HepG2 (cell line): Measurements from ENCODE around the gene NKD1. TPM values are rescaled to one million over a fixed set of nuclear protein-coding genes. Genes with fewer than 3 reads are reported as not detected.

ENCODE experiments used
- BRF2 ChIP-seq: sonication (generic); formaldehyde crosslinking; IDR thresholded peaks from 2 replicates; pipeline ENCODE4 v1.8.1; 2022; ENCODE audit warnings: mild to moderate bottlenecking, missing genetic modification reagents
- FOXK2 ChIP-seq: fragments of 450-650 bp; IDR thresholded peaks from 2 replicates; pipeline ENCODE4 v1.6.1; 2016
- HINFP ChIP-seq: sonication (generic); formaldehyde crosslinking; IDR thresholded peaks from 2 replicates; pipeline ENCODE4 v1.4.0; 2020; ENCODE audit warnings: low read depth, mild to moderate bottlenecking, missing genetic modification reagents
- PLRG1 ChIP-seq: fragments of 450-650 bp; conservative IDR thresholded peaks from 2 replicates; pipeline ENCODE4 v1.6.1; 2016
- POLR2G ChIP-seq: fragments of 200-400 bp; formaldehyde crosslinking; IDR thresholded peaks from 2 replicates; pipeline ENCODE4 v1.6.1; 2018; ENCODE audit warnings: mild to moderate bottlenecking, low read depth, low read length, moderate library complexity
- RBFOX2 ChIP-seq: fragments of 200-400 bp; formaldehyde crosslinking; IDR thresholded peaks from 2 replicates; pipeline ENCODE4 v1.6.1; 2017; ENCODE audit warnings: low read depth, mild to moderate bottlenecking, low read length
- SNAPC4 ChIP-seq: sonication (generic); formaldehyde crosslinking; IDR thresholded peaks from 2 replicates; pipeline ENCODE4 v1.4.0; 2020; ENCODE audit warnings: mild to moderate bottlenecking, missing genetic modification reagents
- SRSF4 ChIP-seq: fragments of 200-400 bp; formaldehyde crosslinking; IDR thresholded peaks from one replicate; pipeline ENCODE4 v1.6.1; 2018; ENCODE audit warnings: mild to moderate bottlenecking, low read depth, low read length, moderate library complexity; ENCODE audit not compliant: poor library complexity, severe bottlenecking
- TBP ChIP-seq: sonication (generic); formaldehyde crosslinking; IDR thresholded peaks from 2 replicates; pipeline ENCODE4 v1.5.0; 2020; ENCODE audit warnings: missing genetic modification reagents
- THRA ChIP-seq: sonication (generic); formaldehyde crosslinking; IDR thresholded peaks from 2 replicates; pipeline ENCODE4 v1.4.0; 2020; ENCODE audit warnings: missing genetic modification reagents, borderline replicate concordance
- ZNF138 ChIP-seq: sonication (generic); formaldehyde crosslinking; IDR thresholded peaks from 2 replicates; pipeline ENCODE4 v1.5.0; 2020; ENCODE audit warnings: mild to moderate bottlenecking, low read depth, missing genetic modification reagents
- ZNF256 ChIP-seq: sonication (generic); formaldehyde crosslinking; conservative IDR thresholded peaks from 2 replicates; pipeline ENCODE4 v1.4.0; 2020; ENCODE audit warnings: missing genetic modification reagents
- ZNF275 ChIP-seq: sonication (generic); formaldehyde crosslinking; IDR thresholded peaks from 2 replicates; pipeline ENCODE4 v1.8.0; 2022; ENCODE audit warnings: missing genetic modification reagents, mild to moderate bottlenecking, inconsistent platforms, borderline replicate concordance
- ZNF441 ChIP-seq: sonication (generic); formaldehyde crosslinking; IDR thresholded peaks from 2 replicates; pipeline ENCODE4 v1.7.0; 2021; ENCODE audit warnings: missing genetic modification reagents, borderline replicate concordance
- ZNF615 ChIP-seq: sonication (generic); formaldehyde crosslinking; IDR thresholded peaks from 2 replicates; pipeline ENCODE4 v1.5.0; 2020; ENCODE audit warnings: mild to moderate bottlenecking, missing genetic modification reagents, borderline replicate concordance
- ZNF619 ChIP-seq: sonication (generic); formaldehyde crosslinking; IDR thresholded peaks from 2 replicates; pipeline ENCODE4 v1.4.0; 2020; ENCODE audit warnings: mild to moderate bottlenecking, missing genetic modification reagents
- ZNF784 ChIP-seq: sonication (generic); formaldehyde crosslinking; IDR thresholded peaks from 2 replicates; pipeline ENCODE4 v1.5.1; 2020; ENCODE audit warnings: missing genetic modification reagents, mild to moderate bottlenecking, borderline replicate concordance
- ZNF879 ChIP-seq: sonication (generic); formaldehyde crosslinking; IDR thresholded peaks from 2 replicates; pipeline ENCODE4 v1.8.1; 2023; ENCODE audit warnings: missing genetic modification reagents
- polyA plus RNA-seq, 8 experiments: library from polyadenylated mRNA; depleted of rRNA in 3 of 8; stranded (reverse) in 7 of 8; unstranded in 1 of 8; fragments of >200 nt; fragmentation: Illumina TruSeq in 4 of 8; extraction: Trizol in 4 of 8; gene quantifications; 2 replicates each; pipeline versions ENCODE4 v1.2.1 to v1.2.3, GENCODE V29; 2011 to 2016; ENCODE audit warnings: low read depth in 4 of 8, missing spikeins in 1 of 8, mixed read lengths in 1 of 8; ENCODE audit not compliant: insufficient read depth in 1 of 8
- total RNA-seq, 5 experiments: library from RNA; depleted of rRNA; stranded (reverse); fragments of >200 nt; fragmentation: Illumina TruSeq; extraction: Trizol; gene quantifications; 2 replicates each; pipeline ENCODE4 v1.2.3, GENCODE V29; 2016; ENCODE audit warnings: low read depth in 1 of 5

NKD1 gene
- total and polyA plus RNA-seq, 2 of the 13 experiments (the other 11 are each of a cell fraction or from before 2014, with no cell fraction given), result 70.4 to 121 TPM

- TF ChIP-seq ZNF879 (CRISPR knock-in tag) (no peak), ZNF256 (CRISPR knock-in tag) (no peak), THRA (CRISPR knock-in tag) (peak; percentile 83), ZNF615 (CRISPR knock-in tag) (peak; percentile 13; the same call in 1 of the 2 replicates), FOXK2 (no peak), SNAPC4 (no peak), TBP (CRISPR knock-in tag) (no peak), ZNF275 (CRISPR knock-in tag) (no peak), RBFOX2 (peak; percentile 51), ZNF619 (CRISPR knock-in tag) (no peak), ZNF138 (0 out of 2 replicates have a peak, but pooled peaks have one; percentile 0), PLRG1 (no peak), POLR2G (peak; percentile 83), SRSF4 (no peak), ZNF441 (peak; percentile 85), BRF2 (CRISPR knock-in tag) (no peak), ZNF784 (no peak), HINFP (CRISPR knock-in tag) (peak; percentile 92)
Measured at GRCh38 chr16:50539053-50539695, 9.0 kb upstream of the NKD1 start (continued).
